HCT116 (cell line): ENCODE data around the gene FCHSD2.

Experiments
- EGR1 ChIP-seq: IDR thresholded peaks from 2 replicates; pipeline ENCODE4 v1.6.1; 2012; ENCODE audit warnings: low read depth
- POLR2A ChIP-seq: IDR thresholded peaks from 2 replicates; pipeline ENCODE4 v1.7.0; 2011; ENCODE audit warnings: borderline replicate concordance; ENCODE audit not compliant: insufficient read depth, insufficient read length; ENCODE audit errors: extremely low read depth
- SIN3A ChIP-seq: IDR thresholded peaks from 2 replicates; pipeline ENCODE4 v1.6.1; 2012; ENCODE audit warnings: low read depth
- TCF7L2 ChIP-seq: IDR thresholded peaks from 2 replicates; pipeline ENCODE4 v1.7.0; 2011; ENCODE audit warnings: borderline replicate concordance, inconsistent platforms; ENCODE audit not compliant: insufficient read depth, insufficient read length; ENCODE audit errors: extremely low read depth
- TF ChIP-seq, protein P1 (sequence below): IDR thresholded peaks from 2 replicates; pipeline ENCODE4 v1.6.1; 2012
- TF ChIP-seq, protein P2 (sequence below), 3 experiments: fragments of 200-600 bp in 1 of 3; sonication (generic) in 1 of 3; IDR thresholded peaks in 2 of 3; conservative IDR thresholded peaks in 1 of 3; 2 replicates each; pipeline ENCODE4 v1.5.1; 2012 to 2017; ENCODE audit warnings: low read depth in 2 of 3, low read length in 2 of 3, antibody characterized with exemption in 1 of 3, borderline replicate concordance in 1 of 3, control low read depth in 1 of 3, mild to moderate bottlenecking in 1 of 3, mixed read lengths in 1 of 3, mixed run types in 1 of 3, moderate library complexity in 1 of 3; ENCODE audit not compliant: insufficient read depth in 1 of 3

DNA sequence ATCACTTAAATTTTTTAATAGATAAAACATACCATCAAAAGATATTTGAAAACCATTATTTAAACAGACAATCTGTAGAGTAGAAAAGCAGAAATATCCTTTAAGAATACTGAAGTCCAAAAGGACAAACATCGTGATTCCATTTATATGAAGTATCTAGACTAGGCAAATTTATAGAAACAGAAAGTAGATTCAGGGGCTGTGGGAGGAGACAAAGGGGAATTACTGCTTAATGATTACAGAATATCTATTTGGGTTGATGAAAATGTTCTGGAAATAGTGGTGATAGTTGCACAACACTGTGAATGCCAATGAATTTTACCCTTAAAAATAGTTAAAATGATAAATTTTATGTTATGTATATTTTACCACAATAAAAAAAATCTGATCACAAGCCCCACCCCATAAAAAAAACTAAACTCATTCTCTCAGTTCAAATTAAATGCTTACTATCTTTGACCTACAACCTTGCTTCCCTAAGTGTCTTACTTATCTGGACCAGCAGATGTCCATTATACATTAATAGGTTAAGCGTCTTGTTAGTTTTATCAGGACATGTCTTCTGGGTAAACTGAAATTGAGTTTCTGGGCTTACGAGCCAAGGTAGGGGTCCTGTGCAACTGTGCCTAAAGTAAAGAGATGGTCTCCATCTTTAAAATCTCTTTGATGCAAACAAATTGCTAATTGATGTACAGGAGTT, 86.3 kb downstream of the FCHSD2 start:
- TF ChIP-seq, protein P1, sequence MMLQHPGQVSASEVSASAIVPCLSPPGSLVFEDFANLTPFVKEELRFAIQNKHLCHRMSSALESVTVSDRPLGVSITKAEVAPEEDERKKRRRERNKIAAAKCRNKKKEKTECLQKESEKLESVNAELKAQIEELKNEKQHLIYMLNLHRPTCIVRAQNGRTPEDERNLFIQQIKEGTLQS, result no peak
- TF ChIP-seq EGR1 (no peak), SIN3A (no peak), POLR2A (no peak), TCF7L2 (no peak)
- TF ChIP-seq, protein P2, sequence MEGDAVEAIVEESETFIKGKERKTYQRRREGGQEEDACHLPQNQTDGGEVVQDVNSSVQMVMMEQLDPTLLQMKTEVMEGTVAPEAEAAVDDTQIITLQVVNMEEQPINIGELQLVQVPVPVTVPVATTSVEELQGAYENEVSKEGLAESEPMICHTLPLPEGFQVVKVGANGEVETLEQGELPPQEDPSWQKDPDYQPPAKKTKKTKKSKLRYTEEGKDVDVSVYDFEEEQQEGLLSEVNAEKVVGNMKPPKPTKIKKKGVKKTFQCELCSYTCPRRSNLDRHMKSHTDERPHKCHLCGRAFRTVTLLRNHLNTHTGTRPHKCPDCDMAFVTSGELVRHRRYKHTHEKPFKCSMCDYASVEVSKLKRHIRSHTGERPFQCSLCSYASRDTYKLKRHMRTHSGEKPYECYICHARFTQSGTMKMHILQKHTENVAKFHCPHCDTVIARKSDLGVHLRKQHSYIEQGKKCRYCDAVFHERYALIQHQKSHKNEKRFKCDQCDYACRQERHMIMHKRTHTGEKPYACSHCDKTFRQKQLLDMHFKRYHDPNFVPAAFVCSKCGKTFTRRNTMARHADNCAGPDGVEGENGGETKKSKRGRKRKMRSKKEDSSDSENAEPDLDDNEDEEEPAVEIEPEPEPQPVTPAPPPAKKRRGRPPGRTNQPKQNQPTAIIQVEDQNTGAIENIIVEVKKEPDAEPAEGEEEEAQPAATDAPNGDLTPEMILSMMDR (IDR thresholded peaks at IDR 0.05 in 2 of 3, conservative IDR thresholded peaks at IDR 0.05 in 1 of 3; ENCODE audit: borderline replicate concordance in 1 of 3, insufficient read depth in 1 of 3, low read depth in 2 of 3, low read length in 2 of 3), result no peak
